DND-41 (cell line): ENCODE measurements around the gene COL4A2.

ENCODE experiments used
- ATAC-seq: fragments of 200-7000 bp; cut with Tn5 transposase; 3 replicates; pipeline ENCODE4 v1.9.1; 2021; ENCODE audit warnings: low read depth; ENCODE audit not compliant: insufficient read depth
- DNase-seq: peaks from one replicate; pipeline ENCODE4 v3.0.0-alpha.2; 2020
- H2AFZ ChIP-seq: 2 replicates; pipeline ENCODE4 v1.6.0; 2012; ENCODE audit warnings: low read depth, low read length
- H3K27ac ChIP-seq: 2 replicates; pipeline ENCODE4 v1.5.1; 2012; ENCODE audit warnings: low read length, inconsistent platforms
- H3K27me3 ChIP-seq: fragments of 200-600 bp; sonication (generic); 2 replicates; pipeline ENCODE4 v1.6.0; 2012; ENCODE audit warnings: low read length, mild to moderate bottlenecking, inconsistent platforms; ENCODE audit not compliant: insufficient read depth, poor library complexity
- H3K36me3 ChIP-seq: 2 replicates; pipeline ENCODE4 v1.5.1; 2012; ENCODE audit warnings: low read length, inconsistent platforms; ENCODE audit not compliant: insufficient read depth
- H3K4me1 ChIP-seq: 2 replicates; pipeline ENCODE4 v1.5.1; 2012; ENCODE audit warnings: mild to moderate bottlenecking, low read length; ENCODE audit not compliant: insufficient read depth
- H3K4me2 ChIP-seq: 2 replicates; pipeline ENCODE4 v1.6.0; 2012; ENCODE audit warnings: mild to moderate bottlenecking, moderate library complexity, low read length, inconsistent platforms; ENCODE audit not compliant: insufficient read depth
- H3K4me3 ChIP-seq, 2 experiments: fragments of 200-600 bp in 1 of 2; shearing (Covaris generic) in 1 of 2; 2 replicates each; pipeline ENCODE4 v1.5.1; 2012 to 2016; ENCODE audit warnings: inconsistent platforms in 2 of 2, low read length in 2 of 2, mild to moderate bottlenecking in 2 of 2, low read depth in 1 of 2, moderate library complexity in 1 of 2
- H3K79me2 ChIP-seq: 2 replicates; pipeline ENCODE4 v1.6.0; 2012; ENCODE audit warnings: low read length, inconsistent platforms; ENCODE audit not compliant: insufficient read depth
- H3K9ac ChIP-seq: 2 replicates; pipeline ENCODE4 v1.6.0; 2012; ENCODE audit warnings: low read depth, mild to moderate bottlenecking, inconsistent platforms, low read length, moderate library complexity
- H3K9me3 ChIP-seq: 2 replicates; pipeline ENCODE4 v1.5.1; 2012; ENCODE audit warnings: low read length, moderate library complexity, mild to moderate bottlenecking, inconsistent platforms; ENCODE audit not compliant: insufficient read depth, severe bottlenecking
- H4K20me1 ChIP-seq: 2 replicates; pipeline ENCODE4 v1.6.0; 2012; ENCODE audit warnings: low read length; ENCODE audit not compliant: insufficient read depth
- EZH2 ChIP-seq: IDR thresholded peaks from 3 replicates; pipeline ENCODE4 v1.6.1; 2012; ENCODE audit warnings: borderline replicate concordance, low read depth, mild to moderate bottlenecking, moderate library complexity, low read length, inconsistent platforms; ENCODE audit not compliant: severe bottlenecking
- TF ChIP-seq, protein P1 (sequence below): IDR thresholded peaks from 2 replicates; pipeline ENCODE4 v1.5.1; 2012; ENCODE audit warnings: borderline replicate concordance, low read length, moderate library complexity, mild to moderate bottlenecking; ENCODE audit not compliant: poor library complexity, severe bottlenecking; ENCODE audit errors: extremely low read depth

The COL4A2 gene

DNA sequence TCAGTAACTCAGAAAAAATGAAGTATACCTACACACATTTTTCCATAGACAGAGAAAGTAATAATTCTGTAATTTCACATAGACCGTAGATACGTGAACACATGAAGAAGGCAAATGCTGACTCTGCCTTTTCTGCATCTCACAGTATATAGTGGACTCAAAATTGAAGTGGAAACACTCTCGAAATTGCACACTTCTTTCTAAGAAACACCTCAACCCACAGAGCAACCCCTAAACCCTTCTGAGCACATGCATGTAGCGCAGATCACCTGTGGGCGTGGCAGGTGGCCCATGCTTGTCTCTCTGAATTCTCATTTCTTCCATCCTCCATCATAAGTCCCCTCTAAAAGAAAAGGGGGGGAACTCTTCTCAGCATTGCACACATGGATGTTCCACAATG is 34.9 kb upstream of the COL4A2 start:
- peaks cover 49% of the 10 kb centered on the region for H3K27me3 ChIP-seq
- H3K9ac ChIP-seq: no peak overlapping the region
- no peaks in the 10 kb centered on the region for H3K9me3 ChIP-seq
- H3K79me2 ChIP-seq: no peaks in the 10 kb centered on the region
- no peaks in the 10 kb centered on the region for H3K4me1 ChIP-seq
- DNase-seq (no peak), ATAC-seq (no peak)
- no peak overlapping the region for H3K27ac ChIP-seq
- H3K4me2 ChIP-seq: no peak overlapping the region
- no peak overlapping the region for H2AFZ ChIP-seq
- H3K4me3 ChIP-seq: no peak overlapping the region
- no peaks in the 10 kb centered on the region for H4K20me1 ChIP-seq
- no peaks in the 10 kb centered on the region for H3K36me3 ChIP-seq
- TF ChIP-seq, protein P1, sequence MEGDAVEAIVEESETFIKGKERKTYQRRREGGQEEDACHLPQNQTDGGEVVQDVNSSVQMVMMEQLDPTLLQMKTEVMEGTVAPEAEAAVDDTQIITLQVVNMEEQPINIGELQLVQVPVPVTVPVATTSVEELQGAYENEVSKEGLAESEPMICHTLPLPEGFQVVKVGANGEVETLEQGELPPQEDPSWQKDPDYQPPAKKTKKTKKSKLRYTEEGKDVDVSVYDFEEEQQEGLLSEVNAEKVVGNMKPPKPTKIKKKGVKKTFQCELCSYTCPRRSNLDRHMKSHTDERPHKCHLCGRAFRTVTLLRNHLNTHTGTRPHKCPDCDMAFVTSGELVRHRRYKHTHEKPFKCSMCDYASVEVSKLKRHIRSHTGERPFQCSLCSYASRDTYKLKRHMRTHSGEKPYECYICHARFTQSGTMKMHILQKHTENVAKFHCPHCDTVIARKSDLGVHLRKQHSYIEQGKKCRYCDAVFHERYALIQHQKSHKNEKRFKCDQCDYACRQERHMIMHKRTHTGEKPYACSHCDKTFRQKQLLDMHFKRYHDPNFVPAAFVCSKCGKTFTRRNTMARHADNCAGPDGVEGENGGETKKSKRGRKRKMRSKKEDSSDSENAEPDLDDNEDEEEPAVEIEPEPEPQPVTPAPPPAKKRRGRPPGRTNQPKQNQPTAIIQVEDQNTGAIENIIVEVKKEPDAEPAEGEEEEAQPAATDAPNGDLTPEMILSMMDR: no peak
- TF ChIP-seq EZH2: no peak

DNA sequence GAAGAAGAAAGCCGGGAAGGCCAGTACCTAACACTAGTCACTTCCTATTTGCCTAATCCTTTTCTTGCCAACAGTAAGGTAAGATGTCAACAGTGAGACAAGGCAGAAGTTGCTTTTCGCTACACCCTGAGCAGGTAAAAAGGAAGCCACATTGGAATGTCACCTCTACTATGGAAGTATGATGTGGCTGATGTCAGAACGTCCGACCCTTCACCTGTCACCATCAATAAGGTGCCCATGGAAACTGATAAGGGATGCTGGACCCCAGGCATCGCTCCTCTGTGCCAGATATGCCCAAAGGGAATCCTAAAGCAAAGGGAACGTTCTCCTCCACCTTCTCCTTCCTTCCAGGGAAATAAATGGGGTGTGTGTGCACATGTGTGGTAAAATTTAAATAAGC is 34.4 kb upstream of the COL4A2 start:
- H3K4me3 ChIP-seq: no peak overlapping the region
- no peak overlapping the region for H3K27ac ChIP-seq
- TF ChIP-seq, protein P1: no peak
- no peak for TF ChIP-seq EZH2
- H3K9me3 ChIP-seq: no peaks in the 10 kb centered on the region
- no peaks in the 10 kb centered on the region for H3K79me2 ChIP-seq
- ATAC-seq (no peak), DNase-seq (no peak)
- no peak overlapping the region for H3K4me2 ChIP-seq
- no peaks in the 10 kb centered on the region for H4K20me1 ChIP-seq
- H3K9ac ChIP-seq: no peak overlapping the region
- H2AFZ ChIP-seq: no peak overlapping the region
- peaks cover 46% of the 10 kb centered on the region for H3K27me3 ChIP-seq
- H3K36me3 ChIP-seq: no peaks in the 10 kb centered on the region
- H3K4me1 ChIP-seq: no peaks in the 10 kb centered on the region

DNA sequence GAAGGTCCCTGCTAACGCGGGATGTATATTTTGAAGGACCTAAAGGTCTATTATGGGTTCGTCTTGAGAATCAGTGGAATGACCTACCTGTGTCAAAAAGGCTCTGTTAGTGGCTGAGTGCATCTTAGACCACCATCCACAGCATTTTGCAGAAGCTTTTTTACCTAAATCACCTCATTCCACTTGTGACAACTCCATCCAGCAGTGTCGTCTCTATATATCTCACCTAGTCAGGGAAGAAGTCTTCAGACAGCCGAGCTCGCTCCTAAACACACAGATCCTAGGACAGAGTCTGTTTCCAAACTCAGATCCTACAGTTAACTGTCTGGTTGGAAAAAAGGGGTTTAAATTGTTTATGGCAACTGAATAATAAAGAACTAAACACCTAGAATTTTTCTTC is 33.8 kb upstream of the COL4A2 start:
- H3K36me3 ChIP-seq: no peaks in the 10 kb centered on the region
- H3K9me3 ChIP-seq: no peaks in the 10 kb centered on the region
- no peaks in the 10 kb centered on the region for H3K79me2 ChIP-seq
- no peak overlapping the region for H2AFZ ChIP-seq
- TF ChIP-seq, protein P1: no peak
- TF ChIP-seq EZH2: no peak
- no peaks in the 10 kb centered on the region for H3K4me1 ChIP-seq
- DNase-seq (no peak), ATAC-seq (no peak)
- H3K4me3 ChIP-seq: no peak overlapping the region
- H3K27me3 ChIP-seq: peaks cover 48% of the 10 kb centered on the region
- no peak overlapping the region for H3K27ac ChIP-seq
- no peaks in the 10 kb centered on the region for H4K20me1 ChIP-seq
- H3K9ac ChIP-seq: no peak overlapping the region
- no peak overlapping the region for H3K4me2 ChIP-seq

DNA sequence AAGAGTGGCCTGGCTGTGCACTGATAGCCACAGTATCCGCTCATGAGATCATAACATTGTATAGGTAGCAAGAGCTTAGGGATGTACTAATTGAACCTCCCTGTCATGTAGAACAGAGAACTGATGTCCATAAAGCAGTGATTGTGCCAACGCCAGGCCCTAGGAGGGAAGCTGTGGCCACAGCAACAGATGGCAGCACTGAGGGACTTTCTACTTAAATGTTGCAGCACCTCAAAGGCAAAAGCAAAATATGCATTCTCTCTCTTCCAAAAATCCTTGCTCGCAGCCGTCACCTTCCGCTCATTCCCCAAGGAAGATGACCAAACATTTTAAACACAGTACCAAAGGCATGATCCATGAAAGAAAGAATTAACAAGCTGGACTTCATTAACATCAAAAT is 32.4 kb upstream of the COL4A2 start:
- Histone ChIP-seq H3K4me3 (no peak overlapping the region), H3K9ac (no peak overlapping the region), H3K9me3 (no peaks in the 10 kb centered on the region), H3K4me1 (no peaks in the 10 kb centered on the region), H2AFZ (no peak overlapping the region), H3K4me2 (no peak overlapping the region), H3K27me3 (peaks cover 46% of the 10 kb centered on the region), H4K20me1 (no peaks in the 10 kb centered on the region), H3K79me2 (no peaks in the 10 kb centered on the region), H3K36me3 (no peaks in the 10 kb centered on the region), H3K27ac (no peak overlapping the region)
- DNase-seq (no peak), ATAC-seq (no peak)
- TF ChIP-seq EZH2: no peak
- TF ChIP-seq, protein P1: no peak
